Measurements from ENCODE around the gene EEF1A2.

Gene EEF1A2

DNA sequence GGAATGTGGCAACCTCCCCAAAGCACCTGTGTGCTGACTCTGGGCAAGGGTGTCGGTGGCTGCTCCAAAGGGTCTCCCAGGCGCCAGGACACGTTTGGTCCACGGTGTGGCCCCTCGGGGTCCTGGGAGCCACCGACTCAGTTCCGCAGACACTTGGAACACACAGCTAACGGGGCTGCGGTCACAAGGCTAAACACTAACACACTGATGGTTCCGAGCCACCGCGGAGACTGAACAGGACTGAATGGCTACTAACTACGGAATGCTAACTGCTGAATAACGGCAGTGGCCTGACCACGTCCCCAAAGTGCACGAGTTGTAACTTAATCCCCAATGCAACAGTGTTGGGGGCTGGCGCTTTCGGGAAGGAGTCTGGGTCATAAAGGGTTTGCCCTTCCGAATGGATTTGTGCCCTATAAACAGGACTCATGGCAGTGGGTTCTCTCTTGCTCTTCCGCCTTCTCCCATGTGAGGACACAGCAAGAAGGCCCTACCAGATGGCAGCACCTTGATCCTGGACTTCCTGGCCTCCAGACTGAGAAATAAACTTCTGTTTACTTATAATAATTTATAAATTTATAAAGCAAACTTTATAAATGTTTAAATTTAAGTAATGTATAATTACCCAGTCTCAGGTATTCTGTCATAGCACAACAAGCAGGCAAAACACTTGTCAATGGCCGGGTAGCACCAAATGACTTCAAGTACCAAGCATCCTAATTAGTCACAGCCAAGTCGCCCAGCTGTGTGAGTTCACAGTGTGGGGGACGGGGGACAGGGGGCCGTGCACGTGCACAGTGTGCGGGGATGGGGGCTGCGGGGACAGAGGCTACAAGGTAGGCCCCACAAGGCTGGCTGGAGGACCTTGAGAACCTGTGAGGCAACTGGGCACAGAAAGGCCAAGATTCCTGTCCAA, 2.3 kb upstream of the EEF1A2 start:
- no peak for DNase-seq (ENCODE audit: low read depth in 1 of 2, low spot score in 1 of 2)

DNA sequence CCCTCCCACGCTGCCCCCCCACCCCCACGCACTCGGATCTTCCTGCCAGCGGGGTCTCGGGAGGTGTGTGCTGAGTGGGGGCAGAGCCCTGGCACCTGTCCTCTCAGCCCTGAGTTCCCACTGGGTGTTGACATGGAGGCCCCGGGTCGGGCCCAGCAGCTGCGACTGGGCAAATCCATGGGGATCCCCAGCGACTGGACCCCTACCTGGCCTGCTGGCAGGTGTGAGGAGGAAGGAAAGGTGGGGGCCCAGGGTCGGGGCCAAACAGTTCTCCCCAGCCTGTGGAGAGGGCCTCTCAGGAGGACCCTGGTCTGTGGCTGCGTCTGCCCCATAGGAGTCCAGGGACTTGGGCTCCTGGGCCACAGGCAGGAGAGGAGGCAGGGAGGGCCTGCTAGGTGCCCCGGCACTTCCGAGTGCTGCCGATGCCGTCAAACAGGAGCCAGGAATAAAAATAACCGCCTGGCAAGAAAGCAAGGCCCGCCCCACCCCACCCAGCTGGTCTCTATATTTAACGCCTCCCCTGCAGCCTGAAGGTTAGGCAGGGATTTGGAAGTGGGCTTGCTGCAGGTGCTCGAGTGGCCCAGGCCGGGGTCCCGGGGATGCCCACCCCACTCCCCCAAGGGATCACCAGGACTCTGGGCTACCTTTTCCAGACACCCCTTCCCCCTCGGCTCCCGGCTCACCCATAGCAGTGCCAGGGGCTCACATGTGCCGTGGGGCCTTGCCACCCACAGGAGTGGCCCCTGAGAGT, 1.4 kb upstream of the EEF1A2 start:
- no peak for DNase-seq (ENCODE audit: low read depth in 1 of 2, low spot score in 1 of 2)

DNA sequence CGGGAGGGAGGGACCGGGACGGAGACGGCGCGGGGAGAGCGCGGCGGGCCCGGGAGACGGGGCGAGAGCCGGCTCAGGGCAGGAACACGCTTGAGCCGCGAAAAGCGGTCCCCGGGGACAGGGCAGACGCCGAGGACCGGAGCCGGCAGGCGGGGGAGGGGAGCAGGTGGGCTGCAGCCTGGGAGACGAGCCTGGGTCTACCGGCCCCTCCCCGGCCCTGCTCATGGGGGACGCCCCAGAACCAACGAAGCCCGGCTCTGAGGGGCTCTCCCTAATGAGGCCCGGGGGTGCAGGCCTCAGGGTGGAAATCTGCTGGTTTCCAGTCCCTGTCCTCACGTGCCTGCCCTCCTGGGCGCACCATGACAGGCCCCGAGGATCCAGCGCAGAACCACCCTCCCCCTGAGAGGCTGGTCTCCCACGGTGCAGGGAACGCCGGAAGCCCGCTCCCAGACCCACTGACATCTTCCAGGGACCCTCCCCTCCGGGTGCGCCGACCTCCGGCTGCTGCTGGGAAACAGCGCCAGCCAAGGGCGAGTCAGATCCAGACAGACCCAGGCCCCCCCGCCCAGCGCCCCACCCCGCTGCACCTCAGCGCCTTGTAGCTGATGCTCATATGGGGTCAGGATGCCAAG, 571 bp upstream of the EEF1A2 start:
- DNase-seq (ENCODE audit: low read depth in 1 of 2, low spot score in 1 of 2): no peak

DNA sequence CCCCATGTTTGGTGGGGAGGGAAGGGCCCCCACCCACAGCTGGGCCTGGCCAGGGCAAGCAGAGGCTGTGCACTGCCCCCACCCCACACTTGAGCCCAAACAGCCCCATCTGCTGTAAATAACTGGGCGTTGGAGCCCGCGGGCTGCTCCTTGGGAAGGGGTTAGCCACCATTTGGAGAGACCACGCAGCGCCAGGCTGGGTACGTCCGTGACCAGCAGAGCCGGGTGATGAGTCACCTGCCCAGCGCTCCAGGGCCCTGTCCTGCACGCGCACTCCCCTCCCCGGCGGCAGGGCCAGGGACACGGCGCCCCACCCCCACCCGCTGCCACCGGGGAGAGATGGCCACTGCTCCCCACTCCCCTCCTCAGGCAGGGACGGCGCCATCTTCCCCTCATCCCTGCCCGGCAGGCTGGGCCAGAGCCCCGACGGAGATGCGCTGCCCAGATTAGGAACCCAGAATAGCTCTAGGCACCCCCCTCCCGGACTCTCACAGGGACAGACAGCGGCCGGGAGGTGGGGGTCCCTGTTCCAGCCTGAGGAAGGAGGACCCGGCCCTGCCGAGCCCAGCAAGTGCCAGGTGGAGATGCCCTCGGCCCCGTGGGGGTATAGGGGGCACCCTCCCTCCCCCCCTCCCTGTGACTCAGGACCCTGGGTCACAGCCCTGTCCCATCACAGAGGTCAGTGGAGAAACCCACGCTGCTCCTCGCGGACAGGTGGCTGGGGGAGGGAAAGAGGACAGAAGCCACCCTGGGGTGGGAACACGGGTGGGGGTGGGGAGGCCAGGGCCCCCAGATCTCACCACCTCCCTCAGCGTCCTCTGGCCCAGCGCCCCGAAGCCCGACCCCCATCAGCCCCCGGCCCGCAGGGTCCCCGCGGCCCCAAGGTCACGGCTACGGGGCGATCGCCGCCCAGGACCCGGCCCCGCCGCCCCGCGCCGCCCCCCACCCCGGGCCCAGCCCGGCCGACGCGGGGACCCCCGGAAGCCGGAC, 642 bp downstream of the EEF1A2 start:
- DNase-seq (ENCODE audit: low read depth in 1 of 2, low spot score in 1 of 2): no peak

DNA sequence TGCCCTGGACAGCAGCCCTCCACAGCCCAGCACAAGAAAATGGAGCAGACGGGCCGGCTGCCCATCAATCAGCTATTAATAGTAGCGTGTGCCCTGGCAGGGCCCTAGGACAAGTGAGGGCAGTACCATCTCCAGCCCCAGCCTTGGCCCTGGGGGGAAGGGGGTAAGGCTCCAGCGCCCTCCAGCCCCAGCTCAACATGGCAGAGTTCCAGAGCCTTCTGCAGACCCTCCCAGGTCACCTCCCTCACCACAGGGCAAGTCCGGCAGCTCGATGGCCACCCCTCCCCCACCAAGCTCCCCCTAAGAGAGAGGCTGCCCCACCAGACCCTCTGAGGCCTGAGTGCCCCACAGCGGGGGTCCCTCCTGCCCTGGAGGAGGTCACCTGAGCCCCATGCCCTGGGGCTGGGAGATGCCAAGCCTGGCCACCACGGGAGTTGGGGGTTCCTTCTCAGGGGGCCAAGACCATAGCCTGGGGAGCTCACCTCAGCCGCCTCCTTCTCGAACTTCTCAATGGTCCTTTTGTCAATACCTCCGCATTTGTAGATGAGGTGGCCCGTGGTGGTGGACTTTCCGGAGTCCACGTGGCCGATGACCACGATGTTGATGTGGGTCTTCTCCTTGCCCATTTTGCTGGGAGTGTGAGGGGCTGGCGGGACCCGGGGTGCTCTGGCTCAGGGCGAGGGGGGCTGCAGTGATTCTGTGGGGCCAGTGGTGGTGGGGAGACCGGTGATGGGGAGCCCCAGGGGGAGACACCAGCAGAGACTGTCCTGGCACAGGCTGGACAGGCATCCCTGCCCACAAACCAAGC, 1.5 kb downstream of the EEF1A2 start:
- DNase-seq (ENCODE audit: low read depth in 1 of 2, low spot score in 1 of 2): no peak

DNA sequence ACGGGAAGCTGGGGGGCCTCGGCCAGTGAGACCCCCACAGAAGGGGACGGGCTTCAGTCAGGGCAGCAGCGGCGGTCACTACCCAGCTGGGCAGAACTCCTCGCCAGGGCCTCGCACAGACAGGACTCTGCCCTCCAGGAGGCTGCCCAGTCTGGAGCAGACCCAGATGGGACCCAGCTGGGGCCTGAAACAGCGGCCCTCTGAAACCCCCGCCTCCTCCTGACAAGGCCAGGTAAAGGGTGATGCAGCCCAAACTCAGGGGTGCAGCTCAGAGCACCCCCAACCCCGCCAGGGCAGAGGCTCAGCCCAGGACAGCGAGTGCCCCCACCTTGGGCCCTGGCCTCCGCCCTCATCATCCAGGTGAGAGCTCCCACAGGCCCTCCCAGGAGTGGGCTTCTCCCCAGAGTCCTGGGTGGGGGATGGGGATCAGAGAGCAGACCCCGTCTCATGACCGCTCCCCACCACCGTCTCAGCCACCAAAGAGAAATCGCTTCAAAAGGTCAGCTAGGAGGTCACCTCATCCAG, 2.2 kb downstream of the EEF1A2 start:
- no peak for DNase-seq (ENCODE audit: low read depth in 1 of 2, low spot score in 1 of 2)

DNA sequence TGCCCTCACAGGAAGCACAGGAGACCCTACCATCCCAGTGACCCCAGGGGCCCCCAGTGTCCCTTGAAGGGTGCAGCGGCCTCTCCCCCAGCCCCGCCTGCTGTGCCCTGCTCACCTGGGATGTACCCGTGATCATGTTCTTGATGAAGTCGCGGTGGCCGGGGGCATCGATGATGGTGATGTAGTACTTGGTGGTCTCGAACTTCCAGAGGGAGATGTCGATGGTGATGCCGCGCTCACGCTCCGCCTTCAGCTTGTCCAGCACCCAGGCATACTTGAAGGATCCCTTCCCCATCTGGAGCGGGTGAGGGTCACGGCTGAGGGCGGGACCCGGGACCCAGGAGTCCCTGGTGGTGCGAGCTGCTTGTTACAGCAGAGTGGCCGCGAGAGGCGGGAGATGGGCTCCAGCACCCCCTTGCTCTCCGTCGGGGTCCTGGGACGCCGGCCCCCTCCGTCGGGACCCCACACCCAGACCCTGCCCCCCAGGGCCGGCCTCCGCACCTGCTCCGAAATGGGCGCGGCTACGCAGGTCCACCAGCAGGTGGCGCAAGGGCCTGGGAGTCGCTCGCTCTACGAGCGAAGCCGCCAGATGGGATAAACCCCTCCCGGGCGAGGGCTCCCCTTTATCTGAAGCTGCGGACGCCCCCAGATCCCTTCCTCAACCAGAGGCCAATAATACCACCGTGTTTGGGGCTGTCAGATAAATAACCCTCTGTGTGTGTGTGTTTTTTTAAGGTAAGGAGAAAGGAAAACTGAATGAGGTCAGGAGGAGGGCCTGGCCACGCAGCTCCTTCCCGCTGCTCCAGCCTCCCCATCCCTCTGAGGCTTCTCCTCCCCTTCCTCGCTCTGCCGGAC, 2.9 kb downstream of the EEF1A2 start:
- peak; percentile 61 to 65 for DNase-seq (ENCODE audit: low read depth in 1 of 2, low spot score in 1 of 2)

DNA sequence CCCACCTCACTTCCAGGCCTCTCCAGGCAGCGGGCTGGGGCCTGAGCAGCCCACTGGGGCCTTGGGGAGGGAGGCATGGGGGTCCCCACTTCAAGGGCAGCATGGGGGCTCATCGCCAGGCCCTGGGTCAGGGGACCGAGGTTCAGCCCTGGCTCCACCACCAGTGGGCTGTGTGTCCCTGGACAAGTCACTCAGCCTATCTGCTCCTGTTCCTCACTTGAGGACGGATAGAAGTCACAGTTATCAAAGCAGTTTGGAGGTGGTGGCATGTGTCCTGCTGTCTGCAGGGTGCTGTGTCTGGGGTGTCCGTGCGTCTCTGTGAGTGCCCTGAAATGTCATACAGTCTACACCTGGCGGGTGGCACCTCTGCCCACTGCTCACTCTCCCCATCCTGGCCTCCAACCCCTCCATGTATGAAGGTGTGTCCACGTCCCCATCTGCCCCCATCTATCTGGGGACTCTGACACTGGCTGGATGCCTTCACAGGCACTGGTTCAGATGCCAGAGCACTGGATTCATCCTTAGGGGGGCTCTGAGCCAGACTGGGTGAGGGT, 3.6 kb downstream of the EEF1A2 start:
- no peak for DNase-seq (ENCODE audit: low read depth in 1 of 2, low spot score in 1 of 2)

DNA sequence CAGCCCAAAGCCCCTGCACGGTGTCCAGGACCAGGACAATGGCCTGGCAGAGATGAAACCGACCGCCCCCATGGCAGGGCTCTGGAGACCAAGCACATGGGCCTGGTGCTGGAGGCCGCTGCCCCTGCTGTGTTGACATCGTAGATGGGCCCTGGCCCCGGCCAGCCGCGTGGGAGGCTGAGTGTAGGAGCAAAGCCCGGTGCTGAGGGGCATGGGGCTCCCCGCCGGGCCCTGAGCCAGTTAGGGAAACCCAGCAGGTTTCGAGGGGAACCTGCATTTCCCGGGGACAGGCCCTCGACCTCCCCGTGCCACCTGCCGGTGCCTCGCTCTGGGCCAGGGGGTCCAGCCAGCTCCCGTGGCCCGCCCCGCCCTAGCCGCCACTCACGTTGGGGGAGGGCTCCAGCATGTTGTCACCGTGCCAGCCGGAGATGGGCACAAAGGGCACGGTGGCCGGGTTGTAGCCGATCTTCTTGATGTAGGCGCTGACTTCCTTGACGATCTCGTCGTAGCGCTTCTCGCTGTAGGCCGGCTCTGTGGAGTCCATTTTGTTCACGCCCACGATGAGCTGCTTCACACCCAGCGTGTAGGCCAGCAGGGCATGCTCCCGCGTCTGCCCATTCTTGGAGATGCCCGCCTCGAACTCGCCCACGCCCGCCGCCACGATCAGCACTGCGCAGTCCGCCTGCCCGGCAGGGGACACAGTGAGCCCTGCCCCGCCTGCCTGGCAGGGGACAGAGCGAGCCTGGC, 4.3 kb downstream of the EEF1A2 start:
- no peak for DNase-seq (ENCODE audit: low read depth in 1 of 2, low spot score in 1 of 2)

DNA sequence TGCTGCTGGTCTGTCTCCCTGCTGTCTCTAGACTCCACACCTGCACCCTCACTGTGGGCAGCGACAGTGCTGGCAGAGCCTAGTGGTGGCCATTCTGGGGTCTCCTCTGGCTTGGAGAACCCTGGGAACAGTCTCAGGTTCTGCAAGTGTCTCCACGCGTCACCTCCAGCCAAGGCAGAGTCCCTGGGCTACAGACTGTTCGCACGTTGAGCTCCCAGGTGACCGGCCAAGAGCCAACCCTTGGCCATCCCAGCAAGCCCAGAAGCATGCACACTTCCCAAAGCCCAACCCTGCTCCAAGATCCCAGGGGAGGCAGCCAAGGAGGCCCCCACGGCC, 4.8 kb downstream of the EEF1A2 start:
- DNase-seq (ENCODE audit: low read depth in 1 of 2, low spot score in 1 of 2): no peak

DNA sequence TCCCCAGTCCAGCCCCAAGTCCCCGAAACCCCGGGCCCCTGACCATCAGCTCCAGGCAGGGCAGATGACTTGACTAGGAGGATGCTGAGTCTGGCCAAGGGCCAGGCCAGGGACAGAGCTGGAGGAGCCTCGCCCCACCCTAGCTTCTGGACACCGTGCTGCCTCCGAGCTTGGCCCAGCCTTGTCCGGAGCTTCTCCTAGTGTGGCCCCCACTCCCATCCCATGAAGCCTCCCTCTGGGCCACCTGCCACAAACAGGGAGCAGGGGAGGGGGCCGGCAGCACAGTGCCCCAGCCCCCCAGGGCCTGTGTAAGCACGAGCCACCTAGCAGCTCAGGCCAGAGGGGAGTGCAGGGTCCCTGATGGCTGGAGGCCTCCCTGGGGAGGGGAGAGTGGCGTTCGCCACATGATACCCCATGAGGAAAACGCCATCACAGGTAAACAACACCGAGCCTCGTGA, 5.3 kb downstream of the EEF1A2 start:
- no peak for DNase-seq (ENCODE audit: low read depth in 1 of 2, low spot score in 1 of 2)

DNA sequence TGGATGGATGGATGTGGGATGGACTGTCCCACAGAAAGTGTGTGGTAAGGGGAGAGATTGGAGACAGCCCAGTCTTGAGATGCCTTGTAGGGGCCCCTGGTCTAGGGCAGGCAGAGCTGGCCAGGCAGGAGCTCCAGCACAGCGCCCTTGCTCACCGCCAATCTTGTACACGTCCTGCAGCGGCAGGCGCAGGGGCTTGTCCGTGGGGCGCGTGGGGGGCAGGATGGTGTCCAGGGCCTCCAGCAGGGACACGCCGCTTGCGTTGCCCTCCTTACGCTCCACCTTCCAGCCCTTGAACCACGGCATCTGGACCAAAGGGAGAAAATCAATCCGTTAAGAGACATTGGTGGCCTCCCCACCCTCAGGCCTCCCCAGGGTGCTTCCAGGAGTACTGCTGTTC, 5.9 kb downstream of the EEF1A2 start:
- DNase-seq (ENCODE audit: low read depth in 1 of 2, low spot score in 1 of 2): no peak

DNA sequence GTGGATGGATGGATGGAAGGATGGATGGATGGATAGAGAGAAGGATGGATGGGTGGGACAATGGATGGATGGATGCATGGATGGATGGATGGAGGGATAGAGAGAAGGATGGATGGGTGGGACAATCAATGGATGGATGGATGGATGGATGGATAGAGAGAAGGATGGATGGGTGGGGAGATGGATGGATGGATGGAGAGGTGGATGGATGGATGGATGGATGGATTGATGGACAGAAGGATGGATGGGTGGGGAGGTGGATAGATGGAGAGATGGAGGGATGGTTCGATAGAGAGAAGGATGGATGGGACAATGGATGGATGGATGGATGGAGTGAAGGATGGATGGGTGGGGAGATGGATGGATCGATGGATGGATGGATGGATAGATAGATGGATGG, 6.4 kb downstream of the EEF1A2 start:
- DNase-seq (ENCODE audit: low read depth in 1 of 2, low spot score in 1 of 2): no peak

DNA sequence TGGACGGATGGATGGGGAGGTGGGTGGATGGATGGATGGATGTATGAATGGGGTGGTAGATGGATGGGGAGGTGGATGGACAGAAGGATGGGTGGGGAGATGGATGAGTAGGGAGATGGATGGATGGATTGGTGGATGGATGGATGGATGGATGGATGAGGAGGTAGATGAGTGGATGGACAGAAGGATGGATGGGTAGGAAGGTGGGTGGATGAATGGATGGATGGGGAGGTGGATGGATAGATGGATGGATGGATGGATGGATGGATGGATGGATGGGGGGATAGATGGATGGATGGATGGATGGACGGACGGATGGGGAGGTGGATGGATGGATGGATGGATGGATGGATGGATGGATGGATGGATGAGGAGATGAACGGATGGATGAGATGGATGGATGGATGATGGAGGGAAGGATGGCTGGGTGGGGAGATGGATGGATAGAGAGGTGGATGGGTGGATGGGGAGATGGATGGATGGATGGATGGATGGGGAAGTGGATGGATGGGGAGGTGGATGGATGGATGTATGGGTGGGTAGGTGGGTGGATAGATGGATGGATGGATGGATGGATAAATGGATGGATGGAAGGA, 7.2 kb downstream of the EEF1A2 start:
- no peak for DNase-seq (ENCODE audit: low read depth in 1 of 2, low spot score in 1 of 2)

DNA sequence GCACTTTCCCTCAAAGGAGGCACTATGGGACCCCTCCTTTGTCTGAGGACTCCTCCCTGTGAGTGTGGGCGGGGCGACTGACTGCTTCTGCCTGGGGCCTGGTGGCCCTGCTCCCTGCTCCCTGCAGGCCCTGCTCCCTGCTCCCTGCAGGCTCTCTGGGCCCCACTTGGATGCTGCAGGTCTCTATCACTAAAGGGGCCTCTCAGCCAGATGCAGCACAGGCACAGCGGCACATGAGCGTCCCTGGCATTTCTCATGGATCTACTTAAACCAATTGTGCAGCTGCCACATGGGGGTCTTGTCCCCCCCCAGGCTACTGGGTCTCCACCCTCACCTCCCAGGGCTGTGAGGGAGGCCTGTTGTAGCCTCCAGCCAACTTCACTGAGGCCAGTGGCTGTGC, 7.8 kb downstream of the EEF1A2 start:
- DNase-seq (ENCODE audit: low read depth in 1 of 2, low spot score in 1 of 2): no peak

DNA sequence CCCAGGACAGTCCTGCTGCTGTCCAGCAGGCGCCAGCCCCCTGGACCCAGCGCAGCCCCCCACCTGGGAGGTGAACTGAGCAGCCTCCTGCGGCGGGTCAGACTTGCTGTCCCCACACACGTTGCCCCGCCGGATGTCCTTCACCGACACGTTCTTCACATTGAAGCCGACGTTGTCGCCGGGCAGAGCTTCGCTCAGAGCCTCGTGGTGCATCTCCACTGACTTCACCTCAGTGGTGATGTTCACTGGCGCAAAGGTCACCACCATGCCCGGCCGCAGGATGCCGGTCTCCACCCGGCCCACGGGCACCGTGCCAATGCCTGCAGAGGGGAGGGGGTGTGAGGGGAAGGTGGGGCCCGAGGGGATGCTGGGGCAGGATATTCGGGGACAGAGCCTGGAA, 8.5 kb downstream of the EEF1A2 start:
- DNase-seq (ENCODE audit: low read depth in 1 of 2, low spot score in 1 of 2): no peak
